Testis (tissue), 2 donors: Measurements from ENCODE around the gene GRIK5.

Experiments
- POLR2A ChIP-seq: fragments of 450-650 bp; IDR thresholded peaks from one replicate; pipeline ENCODE4 v1.6.1; 2017; ENCODE audit warnings: antibody characterized with exemption, mild to moderate bottlenecking, moderate library complexity
- TF ChIP-seq, protein P1 (sequence below), 3 experiments: fragments of 450-650 bp in 2 of 3; fragments of 200-600 bp in 1 of 3; sonication (generic) in 1 of 3; IDR thresholded peaks; one replicate each; pipeline ENCODE4 v1.5.1; 2016 to 2019; ENCODE audit warnings: antibody characterized with exemption in 3 of 3, mild to moderate bottlenecking in 2 of 3, moderate library complexity in 1 of 3

GRCh38 chr19:41955521-41955920, 114.5 kb downstream of the GRIK5 start:
- TF ChIP-seq, protein P1, sequence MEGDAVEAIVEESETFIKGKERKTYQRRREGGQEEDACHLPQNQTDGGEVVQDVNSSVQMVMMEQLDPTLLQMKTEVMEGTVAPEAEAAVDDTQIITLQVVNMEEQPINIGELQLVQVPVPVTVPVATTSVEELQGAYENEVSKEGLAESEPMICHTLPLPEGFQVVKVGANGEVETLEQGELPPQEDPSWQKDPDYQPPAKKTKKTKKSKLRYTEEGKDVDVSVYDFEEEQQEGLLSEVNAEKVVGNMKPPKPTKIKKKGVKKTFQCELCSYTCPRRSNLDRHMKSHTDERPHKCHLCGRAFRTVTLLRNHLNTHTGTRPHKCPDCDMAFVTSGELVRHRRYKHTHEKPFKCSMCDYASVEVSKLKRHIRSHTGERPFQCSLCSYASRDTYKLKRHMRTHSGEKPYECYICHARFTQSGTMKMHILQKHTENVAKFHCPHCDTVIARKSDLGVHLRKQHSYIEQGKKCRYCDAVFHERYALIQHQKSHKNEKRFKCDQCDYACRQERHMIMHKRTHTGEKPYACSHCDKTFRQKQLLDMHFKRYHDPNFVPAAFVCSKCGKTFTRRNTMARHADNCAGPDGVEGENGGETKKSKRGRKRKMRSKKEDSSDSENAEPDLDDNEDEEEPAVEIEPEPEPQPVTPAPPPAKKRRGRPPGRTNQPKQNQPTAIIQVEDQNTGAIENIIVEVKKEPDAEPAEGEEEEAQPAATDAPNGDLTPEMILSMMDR (IDR thresholded peaks at IDR 0.05): no peak
- no peak for TF ChIP-seq POLR2A
